ENCODE results near the gene CHMP2A.
A peak's percentile ranks its signal among the peaks of the same experiment; 100 is the strongest.

CHMP2A gene

DNA sequence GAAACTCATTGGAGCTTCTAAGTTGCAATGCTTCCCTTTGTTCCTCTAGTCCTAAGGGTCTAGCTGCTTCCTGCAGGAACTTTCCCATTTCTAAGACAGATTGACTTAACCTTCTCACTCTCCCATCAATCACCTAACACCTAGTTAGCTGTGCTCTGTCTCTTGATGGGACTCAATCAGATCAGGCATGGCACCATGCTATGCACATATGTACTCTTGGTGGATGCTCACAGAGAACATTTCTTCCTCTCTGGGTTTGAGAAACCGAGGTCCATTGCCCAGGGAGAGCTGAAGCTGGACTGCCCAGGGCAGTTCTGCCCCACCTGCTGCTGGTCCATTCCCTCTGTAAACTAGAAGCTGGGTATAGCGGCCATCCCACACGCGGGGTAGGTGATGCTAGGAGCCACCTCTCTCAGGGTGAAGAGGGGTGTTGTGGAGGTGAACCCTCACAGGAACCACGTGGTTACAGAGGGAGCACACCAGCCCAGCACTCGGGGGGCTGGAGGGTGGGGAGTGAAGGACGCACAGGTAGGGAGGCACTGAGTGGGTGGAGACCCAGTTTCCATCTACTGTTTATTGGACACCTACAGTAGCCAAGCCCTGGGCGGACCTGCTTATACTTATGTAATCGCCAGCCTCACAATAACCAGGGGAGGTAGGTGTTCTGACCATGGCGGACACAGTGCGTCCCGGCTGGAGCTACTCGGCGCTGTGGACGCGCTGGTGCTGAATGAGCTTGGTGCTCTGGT lies 6.6 kb upstream of the CHMP2A start:
- H3K79me2 ChIP-seq (ENCODE audit: insufficient read depth, low read depth): peaks cover 15% of the 10 kb centered on the region
- no peak overlapping the region for H3K27ac ChIP-seq
- TF ChIP-seq, protein P1, sequence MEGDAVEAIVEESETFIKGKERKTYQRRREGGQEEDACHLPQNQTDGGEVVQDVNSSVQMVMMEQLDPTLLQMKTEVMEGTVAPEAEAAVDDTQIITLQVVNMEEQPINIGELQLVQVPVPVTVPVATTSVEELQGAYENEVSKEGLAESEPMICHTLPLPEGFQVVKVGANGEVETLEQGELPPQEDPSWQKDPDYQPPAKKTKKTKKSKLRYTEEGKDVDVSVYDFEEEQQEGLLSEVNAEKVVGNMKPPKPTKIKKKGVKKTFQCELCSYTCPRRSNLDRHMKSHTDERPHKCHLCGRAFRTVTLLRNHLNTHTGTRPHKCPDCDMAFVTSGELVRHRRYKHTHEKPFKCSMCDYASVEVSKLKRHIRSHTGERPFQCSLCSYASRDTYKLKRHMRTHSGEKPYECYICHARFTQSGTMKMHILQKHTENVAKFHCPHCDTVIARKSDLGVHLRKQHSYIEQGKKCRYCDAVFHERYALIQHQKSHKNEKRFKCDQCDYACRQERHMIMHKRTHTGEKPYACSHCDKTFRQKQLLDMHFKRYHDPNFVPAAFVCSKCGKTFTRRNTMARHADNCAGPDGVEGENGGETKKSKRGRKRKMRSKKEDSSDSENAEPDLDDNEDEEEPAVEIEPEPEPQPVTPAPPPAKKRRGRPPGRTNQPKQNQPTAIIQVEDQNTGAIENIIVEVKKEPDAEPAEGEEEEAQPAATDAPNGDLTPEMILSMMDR (conservative IDR thresholded peaks at IDR 0.05; ENCODE audit: low read depth, low read length): no peak
- no peaks in the 10 kb centered on the region for H3K27me3 ChIP-seq (ENCODE audit: insufficient read depth, low read depth)
- no peaks in the 10 kb centered on the region for H4K20me1 ChIP-seq (ENCODE audit: insufficient read depth)
- H3K36me3 ChIP-seq (ENCODE audit: insufficient read depth): no peaks in the 10 kb centered on the region
- H3K4me2 ChIP-seq: no peak overlapping the region
- no peak overlapping the region for H2AFZ ChIP-seq (ENCODE audit: low read depth)
- no peak overlapping the region for H3K4me3 ChIP-seq (IDR thresholded peaks at IDR 0.05; ENCODE audit: insufficient read depth, low read depth, low read length)
- H3K9ac ChIP-seq: no peak overlapping the region
- H3K4me1 ChIP-seq (ENCODE audit: low read depth, poor library complexity, severe bottlenecking): peaks cover 17% of the 10 kb centered on the region

DNA sequence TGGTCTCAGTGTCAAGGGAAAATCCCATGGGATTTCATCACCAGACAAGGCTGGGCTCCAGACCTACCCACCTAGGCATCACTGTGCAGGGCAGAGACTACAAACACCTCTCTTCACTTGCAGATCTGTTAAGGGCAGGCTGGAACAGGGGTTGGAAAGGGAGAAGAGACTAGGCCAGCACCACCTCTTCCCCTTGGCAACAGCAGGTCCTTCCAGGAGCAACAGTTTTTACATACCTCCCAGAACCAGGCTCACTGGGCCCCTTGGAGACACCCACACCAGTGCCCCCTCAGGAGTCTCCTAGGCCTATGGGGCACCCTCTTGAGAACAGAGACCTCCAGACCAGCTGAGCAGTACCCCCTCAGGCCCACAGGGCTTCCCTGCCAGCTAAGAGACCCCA lies 6.0 kb upstream of the CHMP2A start:
- H3K9ac ChIP-seq: no peak overlapping the region
- H3K36me3 ChIP-seq (ENCODE audit: insufficient read depth): no peaks in the 10 kb centered on the region
- TF ChIP-seq, protein P1 (conservative IDR thresholded peaks at IDR 0.05; ENCODE audit: low read depth, low read length): no peak
- no peaks in the 10 kb centered on the region for H3K27me3 ChIP-seq (ENCODE audit: insufficient read depth, low read depth)
- H3K27ac ChIP-seq: no peak overlapping the region
- H4K20me1 ChIP-seq (ENCODE audit: insufficient read depth): no peaks in the 10 kb centered on the region
- peaks cover 24% of the 10 kb centered on the region for H3K4me1 ChIP-seq (ENCODE audit: low read depth, poor library complexity, severe bottlenecking)
- no peak overlapping the region for H2AFZ ChIP-seq (ENCODE audit: low read depth)
- no peak overlapping the region for H3K4me3 ChIP-seq (IDR thresholded peaks at IDR 0.05; ENCODE audit: insufficient read depth, low read depth, low read length)
- peaks cover 22% of the 10 kb centered on the region for H3K79me2 ChIP-seq (ENCODE audit: insufficient read depth, low read depth)
- H3K4me2 ChIP-seq: no peak overlapping the region

DNA sequence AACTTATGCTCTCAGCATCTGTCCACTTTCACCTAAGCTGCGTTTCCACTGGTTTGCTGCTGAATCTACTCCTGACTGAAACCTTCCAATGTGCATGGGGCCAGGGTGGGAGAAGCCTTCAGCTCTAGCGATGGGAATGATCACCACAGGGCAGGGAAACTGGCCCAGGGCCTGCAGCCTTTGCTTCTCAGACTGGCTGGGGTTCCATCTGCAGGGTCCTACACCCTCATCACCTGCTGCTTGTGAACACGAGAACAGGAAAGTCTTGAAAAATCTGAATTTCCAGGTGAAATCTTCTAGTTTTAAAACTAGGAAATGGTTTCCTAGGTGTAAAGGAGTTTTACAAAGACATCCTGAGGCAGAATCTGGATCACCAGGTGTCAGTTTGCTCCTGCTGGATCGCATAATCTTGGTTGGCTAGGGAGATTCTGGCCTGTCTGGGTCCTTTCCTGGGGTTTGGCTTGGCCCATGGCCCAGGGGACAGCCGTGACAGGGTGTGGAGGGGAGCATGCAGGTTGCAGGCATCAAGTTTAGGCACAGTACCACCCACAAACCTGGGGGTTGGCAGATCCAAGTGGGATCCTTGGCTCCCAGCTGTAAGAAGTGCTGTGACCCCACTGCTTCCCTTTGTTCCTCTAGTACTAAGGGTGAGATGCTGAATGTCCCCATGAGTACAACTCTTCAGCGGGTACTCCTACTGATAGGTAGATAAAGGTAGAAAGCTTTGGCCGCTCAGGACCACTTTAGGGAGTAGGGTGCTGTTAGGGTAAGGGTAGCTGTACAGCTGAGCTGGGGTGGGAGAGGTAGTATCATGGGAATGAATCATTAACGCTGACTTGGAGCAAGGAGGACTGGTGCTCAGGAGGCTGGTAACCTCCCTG lies 5.3 kb upstream of the CHMP2A start:
- H3K9ac ChIP-seq: peak overlapping the region; percentile 94
- H4K20me1 ChIP-seq (ENCODE audit: insufficient read depth): no peaks in the 10 kb centered on the region
- peak overlapping the region; percentile 60; the same call in 1 of the 2 replicates for H2AFZ ChIP-seq (ENCODE audit: low read depth)
- H3K36me3 ChIP-seq (ENCODE audit: insufficient read depth): no peaks in the 10 kb centered on the region
- H3K79me2 ChIP-seq (ENCODE audit: insufficient read depth, low read depth): peaks cover 28% of the 10 kb centered on the region
- peaks cover 30% of the 10 kb centered on the region for H3K4me1 ChIP-seq (ENCODE audit: low read depth, poor library complexity, severe bottlenecking)
- H3K4me2 ChIP-seq: peak overlapping the region; percentile 99
- no peaks in the 10 kb centered on the region for H3K27me3 ChIP-seq (ENCODE audit: insufficient read depth, low read depth)
- peak overlapping the region; percentile 98 for H3K27ac ChIP-seq
- TF ChIP-seq, protein P1 (conservative IDR thresholded peaks at IDR 0.05; ENCODE audit: low read depth, low read length): no peak
- H3K4me3 ChIP-seq (IDR thresholded peaks at IDR 0.05; ENCODE audit: insufficient read depth, low read depth, low read length): no peak overlapping the region

DNA sequence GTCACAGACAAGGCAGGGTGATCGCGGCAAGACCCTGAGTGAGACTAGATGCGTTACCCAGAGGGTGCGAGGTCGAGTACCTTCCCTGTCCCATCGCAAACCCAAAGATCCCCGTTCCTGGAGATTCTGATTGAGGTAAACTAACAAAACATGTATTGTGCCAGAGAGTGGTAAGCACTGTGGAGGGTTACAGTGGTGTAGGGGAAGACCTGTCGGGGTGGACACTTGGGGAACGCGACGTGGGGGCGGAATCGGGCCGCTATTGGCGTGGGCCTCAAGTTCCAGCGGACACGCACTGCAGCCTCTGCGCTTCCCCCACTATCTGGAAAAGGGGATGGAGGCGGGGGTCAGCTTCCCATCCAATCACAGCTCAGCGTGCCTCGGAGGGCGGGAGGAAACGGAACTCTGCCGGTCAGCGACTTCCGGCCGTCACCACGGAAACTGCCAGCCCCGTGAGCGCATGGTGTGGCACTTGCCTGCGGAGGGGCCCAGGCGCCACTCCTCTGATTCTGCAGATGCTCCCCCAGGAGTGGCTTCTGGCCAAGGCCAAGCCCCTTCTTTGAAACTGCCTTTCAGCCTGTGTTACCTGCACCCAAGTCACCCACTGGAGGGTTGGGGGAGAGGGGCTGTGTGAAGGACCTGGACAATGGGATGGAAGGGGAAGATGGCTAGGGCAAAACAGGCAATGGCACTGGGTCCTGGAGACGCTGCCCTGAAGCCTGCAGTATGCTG lies 4.5 kb upstream of the CHMP2A start:
- Histone ChIP-seq H3K4me3 (IDR thresholded peaks at IDR 0.05; ENCODE audit: insufficient read depth, low read depth, low read length) (peak overlapping the region; percentile 51), H3K27ac (peak overlapping the region; percentile 98), H3K79me2 (ENCODE audit: insufficient read depth, low read depth) (peaks cover 29% of the 10 kb centered on the region), H3K27me3 (ENCODE audit: insufficient read depth, low read depth) (no peaks in the 10 kb centered on the region), H3K9ac (peak overlapping the region; percentile 94), H3K4me1 (ENCODE audit: low read depth, poor library complexity, severe bottlenecking) (peaks cover 31% of the 10 kb centered on the region), H2AFZ (ENCODE audit: low read depth) (peak overlapping the region; percentile 60; the same call in 1 of the 2 replicates), H3K4me2 (peak overlapping the region; percentile 99), H3K36me3 (ENCODE audit: insufficient read depth) (no peaks in the 10 kb centered on the region), H4K20me1 (ENCODE audit: insufficient read depth) (no peaks in the 10 kb centered on the region)
- TF ChIP-seq, protein P1 (conservative IDR thresholded peaks at IDR 0.05; ENCODE audit: low read depth, low read length): 0 out of 2 replicates have a peak, but pooled peaks have one; percentile 6

All from KMS-11 (cell line).